Right renal cortex interstitium (tissue), 3 donors: ENCODE results near the gene LCE3A. TPM values are rescaled to one million over a fixed set of nuclear protein-coding genes. Genes with fewer than 3 reads are reported as not detected.
A peak's percentile ranks its signal among the peaks of the same experiment; 100 is the strongest.
"Not testable (repeated sequence)": the region's sequence is repeated elsewhere in the genome, so short reads cannot be mapped to it uniquely, and the experiment has no call there.

Experiments used
- DNase-seq, 3 donors: peaks; one replicate each; pipeline ENCODE4 v3.0.0-alpha.2; 2013; ENCODE audit warnings: low read depth in 3 of 3, low spot score in 2 of 3
- polyA plus RNA-seq, 3 donors: library from polyadenylated mRNA; unstranded; fragments of 120-200 nt; gene quantifications; one replicate each; pipeline ENCODE4 v1.2.1, GENCODE V29; 2013; ENCODE audit not compliant: insufficient read length in 3 of 3

The LCE3A gene
- not detected for polyA plus RNA-seq

- no peak for DNase-seq
Measured at GRCh38 chr1:152622803-152623202, at the start of gene LCE3A. Gene LCE3A (minus strand): TSS chr1:152623103. CDS start chr1:152623103, 0 bp downstream.

GRCh38 chr1:152667648-152668047, 44.7 kb upstream of the LCE3A start:
- DNase-seq = no peak

GRCh38 chr1:152666171-152666570, 43.3 kb upstream of the LCE3A start:
- not testable (repeated sequence) for DNase-seq

GRCh38 chr1:152663098-152663497, 40.2 kb upstream of the LCE3A start, which contains the start of gene LCE2D:
Gene LCE2D (plus strand): TSS chr1:152663380. CDS start chr1:152664106, 726 bp downstream.
- no peak for DNase-seq

- DNase-seq = no peak
Measured at GRCh38 chr1:152658649-152659048, 35.7 kb upstream of the LCE3A start.

GRCh38 chr1:152657677-152658076, 34.8 kb upstream of the LCE3A start:
- no peak for DNase-seq

GRCh38 chr1:152656459-152656858, 33.6 kb upstream of the LCE3A start:
- DNase-seq = no peak

GRCh38 chr1:152654110-152654509, 31.2 kb upstream of the LCE3A start:
- DNase-seq = peak; percentile 25 to 41 (median 25)

GRCh38 chr1:152646656-152647055, 23.8 kb upstream of the LCE3A start:
- no peak for DNase-seq

- no peak for DNase-seq
Measured at GRCh38 chr1:152645146-152645545, 22.2 kb upstream of the LCE3A start.

GRCh38 chr1:152643945-152644344, 21.0 kb upstream of the LCE3A start:
- no peak for DNase-seq

GRCh38 chr1:152640351-152640750, 17.4 kb upstream of the LCE3A start:
- DNase-seq = no peak

- no peak for DNase-seq
Measured at GRCh38 chr1:152630596-152630995, 7.7 kb upstream of the LCE3A start.

GRCh38 chr1:152626744-152627143, 3.8 kb upstream of the LCE3A start:
- no peak for DNase-seq

GRCh38 chr1:152623203-152623844, 421 bp upstream of the LCE3A start:
- no peak for DNase-seq

- no peak for DNase-seq
Measured at GRCh38 chr1:152621993-152622392, 910 bp downstream of the LCE3A start.

- DNase-seq = no peak
Measured at GRCh38 chr1:152613511-152613910, 9.4 kb downstream of the LCE3A start, which contains the start of gene LCE3B. Gene LCE3B (plus strand): TSS chr1:152613811. CDS start chr1:152613811, 0 bp downstream.

GRCh38 chr1:152599934-152600333, 23.0 kb downstream of the LCE3A start, which contains the start of gene LCE3C:
Gene LCE3C (plus strand): TSS chr1:152600234. CDS start chr1:152600732, 498 bp downstream.
- no peak for DNase-seq

- no peak for DNase-seq
Measured at GRCh38 chr1:152596986-152597385, 25.9 kb downstream of the LCE3A start.

GRCh38 chr1:152585586-152585985, 37.3 kb downstream of the LCE3A start:
- no peak for DNase-seq

GRCh38 chr1:152582647-152583046, 40.3 kb downstream of the LCE3A start:
- no peak for DNase-seq

GRCh38 chr1:152580433-152580832, 42.5 kb downstream of the LCE3A start, which contains the start of gene LCE3D:
Gene LCE3D (minus strand): TSS chr1:152580516. CDS start chr1:152579936, 580 bp downstream.
- no peak for DNase-seq
